ENCODE data around the gene UBTD2.
"Not testable (repeated sequence)": the region's sequence is repeated elsewhere in the genome, so short reads cannot be mapped to it uniquely, and the experiment has no call there.

The UBTD2 gene

DNA sequence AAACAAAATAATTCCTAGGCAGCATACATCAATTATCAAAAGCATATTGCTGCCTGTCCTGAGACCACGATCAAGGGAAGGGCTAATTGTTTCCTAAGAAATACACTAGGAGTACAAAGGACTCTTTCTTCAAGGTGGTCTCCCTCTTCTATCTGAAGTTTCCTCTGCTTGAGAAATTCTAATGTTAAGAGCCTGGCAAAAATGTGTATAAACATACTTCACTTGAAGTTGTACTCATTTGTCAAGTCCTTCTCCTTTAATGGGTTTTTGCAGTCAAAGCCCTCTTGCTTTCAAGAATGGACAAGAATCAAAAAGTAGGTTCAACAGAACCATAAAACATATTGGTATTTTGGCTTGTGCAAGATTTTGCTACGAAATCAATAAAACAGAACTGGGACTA, 31.1 kb downstream of the UBTD2 start:
- no peak for DNase-seq (ENCODE audit: low read depth in 2 of 3, low spot score in 1 of 3)

DNA sequence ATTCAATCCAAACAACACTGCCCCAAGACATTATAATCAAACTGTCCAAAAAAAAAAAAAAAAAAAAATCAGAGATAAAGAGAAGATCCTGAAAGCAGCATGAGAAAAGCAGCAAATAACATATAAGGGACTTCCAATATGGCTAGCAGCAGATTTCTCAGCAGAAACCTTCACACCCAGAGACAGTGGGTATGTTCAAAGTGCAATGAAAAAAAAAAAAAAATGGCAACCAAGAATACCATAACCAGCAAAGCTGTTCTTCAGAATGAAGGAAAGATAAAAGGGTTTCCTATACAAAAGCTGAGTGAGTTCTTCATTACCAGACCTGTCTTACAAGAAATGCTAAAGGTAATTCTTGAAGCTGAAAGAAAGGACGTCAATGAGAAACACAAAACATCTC, 32.1 kb downstream of the UBTD2 start:
- no peak for DNase-seq (ENCODE audit: low read depth in 2 of 3, low spot score in 1 of 3)

GRCh38 chr5:172248637-172249036, 34.9 kb downstream of the UBTD2 start:
- DNase-seq (ENCODE audit: low read depth in 2 of 3, low spot score in 1 of 3), result no peak

DNA sequence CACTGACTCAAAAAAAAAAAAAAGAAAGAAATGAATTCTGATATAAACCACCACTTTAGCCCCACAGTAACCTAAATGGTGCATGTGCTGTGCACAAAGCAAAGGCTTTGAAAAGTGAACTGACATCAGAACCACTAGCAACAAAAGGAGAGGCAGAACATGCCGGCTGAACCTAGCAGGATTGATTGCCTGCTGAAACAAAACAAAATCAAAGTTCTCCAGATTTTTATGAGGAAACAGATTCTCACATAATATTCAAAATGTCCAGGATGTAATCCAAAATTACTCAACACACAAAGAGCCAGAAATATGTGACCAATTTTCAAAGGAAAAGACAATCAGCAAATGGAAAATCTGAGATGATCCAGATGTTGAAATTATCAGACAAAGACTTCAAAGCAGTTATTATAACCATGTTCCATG, 37.9 kb downstream of the UBTD2 start:
- no peak for DNase-seq (ENCODE audit: low read depth in 2 of 3, low spot score in 1 of 3)

GRCh38 chr5:172245046-172245445, 38.5 kb downstream of the UBTD2 start:
- no peak for DNase-seq (ENCODE audit: low read depth in 2 of 3, low spot score in 1 of 3)

DNA sequence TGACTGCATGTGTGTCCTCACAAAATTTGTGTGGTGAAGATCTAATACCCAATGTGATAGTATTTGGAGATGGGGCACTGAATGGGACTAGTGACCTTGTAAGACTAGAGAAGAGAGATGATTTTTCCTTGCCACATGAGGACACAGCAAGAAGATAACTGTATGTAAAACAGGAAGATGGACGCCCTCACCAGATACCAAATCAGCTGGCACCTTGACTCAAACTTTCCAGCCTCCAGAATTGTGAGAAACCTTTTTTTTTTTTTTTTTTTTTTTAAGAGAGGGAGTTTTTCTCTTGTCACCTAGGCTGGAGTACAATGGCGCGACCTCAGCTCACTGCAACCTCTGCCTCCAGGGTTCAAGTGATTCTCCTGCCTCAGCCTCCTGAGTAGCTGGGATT, 40.3 kb downstream of the UBTD2 start:
- DNase-seq (ENCODE audit: low read depth in 2 of 3, low spot score in 1 of 3), result no peak

GRCh38 chr5:172238334-172238733, 45.2 kb downstream of the UBTD2 start:
- DNase-seq (ENCODE audit: low read depth in 2 of 3, low spot score in 1 of 3), result no peak

DNA sequence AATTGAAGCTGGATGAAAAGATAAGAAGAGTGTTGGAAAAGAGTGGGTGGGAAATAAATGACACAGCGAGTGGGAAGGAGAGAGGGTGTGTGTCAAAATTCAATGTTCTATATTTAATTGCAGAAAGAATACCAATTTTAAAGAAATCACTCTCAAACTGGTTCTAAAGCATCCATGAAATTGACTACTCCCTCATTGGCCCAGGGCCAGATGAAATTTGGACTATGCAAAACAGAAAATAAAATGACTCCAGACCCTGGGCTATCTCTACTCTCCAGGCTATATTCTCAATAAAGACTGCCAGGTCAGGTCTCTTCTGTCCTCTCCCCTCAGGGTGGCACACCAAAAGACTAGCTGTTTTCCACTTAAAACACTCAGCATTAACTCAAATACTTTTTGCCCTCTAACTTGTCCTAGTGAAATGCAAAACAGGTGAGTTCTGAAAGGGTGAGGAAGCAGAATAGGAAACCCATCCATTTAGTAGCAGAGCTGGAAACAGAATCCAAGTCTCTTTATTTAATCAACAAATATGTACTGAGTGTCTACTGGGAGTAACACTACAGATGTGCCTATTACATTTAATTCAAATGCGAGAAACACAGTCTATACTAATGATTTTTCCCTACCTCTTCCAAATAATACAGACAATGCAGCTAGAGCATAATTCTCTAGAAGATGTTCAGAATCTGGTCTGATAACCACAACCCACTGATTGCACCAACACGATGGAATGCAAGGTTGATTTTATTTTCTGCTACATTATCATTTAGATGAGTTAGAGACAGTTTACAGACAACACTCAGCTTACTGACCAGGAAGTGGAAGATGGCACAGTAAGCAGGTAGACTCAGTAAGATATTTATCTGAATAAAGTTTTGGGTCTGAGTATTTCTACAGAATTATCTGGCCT, 47.5 kb downstream of the UBTD2 start:
- no peak for DNase-seq (ENCODE audit: low read depth in 2 of 3, low spot score in 1 of 3)

GRCh38 chr5:172235132-172235780, 48.3 kb downstream of the UBTD2 start:
- DNase-seq (ENCODE audit: low read depth in 2 of 3, low spot score in 1 of 3), result no peak

- DNase-seq (ENCODE audit: low read depth in 2 of 3, low spot score in 1 of 3), result no peak
Measured at GRCh38 chr5:172234031-172234430, 49.5 kb downstream of the UBTD2 start.

DNA sequence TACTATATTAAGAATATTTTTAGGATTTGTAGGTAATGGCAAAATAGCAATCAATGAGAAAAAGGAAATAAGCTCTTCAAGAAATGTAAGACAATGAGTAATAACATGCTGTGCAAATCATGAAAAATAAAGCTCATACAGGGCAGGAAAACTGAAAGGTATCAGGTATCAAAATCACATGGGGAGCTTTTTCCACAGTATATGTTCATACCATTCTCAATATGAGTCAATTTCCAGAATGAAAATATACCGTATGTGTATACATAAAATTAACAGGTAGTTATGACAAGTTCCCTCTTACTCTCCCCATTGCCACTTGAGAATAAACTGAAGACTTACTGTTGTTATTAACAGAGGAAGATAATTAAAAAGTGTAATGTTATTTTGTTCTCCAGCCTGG, 53.7 kb downstream of the UBTD2 start:
- no peak for DNase-seq (ENCODE audit: low read depth in 2 of 3, low spot score in 1 of 3)

DNA sequence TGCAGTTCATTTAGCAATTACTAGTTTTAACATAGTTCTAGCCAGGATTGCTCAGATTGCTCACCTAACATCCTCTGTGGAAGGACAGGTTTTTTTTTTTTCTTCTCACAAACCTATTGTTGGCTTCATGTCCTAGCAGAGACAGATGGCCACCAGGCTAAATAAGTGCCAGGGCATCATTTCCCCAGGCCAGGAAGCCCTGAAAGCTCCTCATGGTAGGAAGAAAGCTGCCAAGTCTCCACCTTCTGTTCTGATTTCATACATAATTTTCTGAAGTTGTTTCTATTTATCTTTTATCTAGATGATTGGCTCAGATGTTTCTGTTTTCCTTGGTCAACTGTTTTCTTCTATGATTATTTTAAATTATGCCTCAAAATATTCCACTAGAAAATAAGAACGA, 58.6 kb downstream of the UBTD2 start:
- DNase-seq (ENCODE audit: low read depth in 2 of 3, low spot score in 1 of 3), result no peak

DNA sequence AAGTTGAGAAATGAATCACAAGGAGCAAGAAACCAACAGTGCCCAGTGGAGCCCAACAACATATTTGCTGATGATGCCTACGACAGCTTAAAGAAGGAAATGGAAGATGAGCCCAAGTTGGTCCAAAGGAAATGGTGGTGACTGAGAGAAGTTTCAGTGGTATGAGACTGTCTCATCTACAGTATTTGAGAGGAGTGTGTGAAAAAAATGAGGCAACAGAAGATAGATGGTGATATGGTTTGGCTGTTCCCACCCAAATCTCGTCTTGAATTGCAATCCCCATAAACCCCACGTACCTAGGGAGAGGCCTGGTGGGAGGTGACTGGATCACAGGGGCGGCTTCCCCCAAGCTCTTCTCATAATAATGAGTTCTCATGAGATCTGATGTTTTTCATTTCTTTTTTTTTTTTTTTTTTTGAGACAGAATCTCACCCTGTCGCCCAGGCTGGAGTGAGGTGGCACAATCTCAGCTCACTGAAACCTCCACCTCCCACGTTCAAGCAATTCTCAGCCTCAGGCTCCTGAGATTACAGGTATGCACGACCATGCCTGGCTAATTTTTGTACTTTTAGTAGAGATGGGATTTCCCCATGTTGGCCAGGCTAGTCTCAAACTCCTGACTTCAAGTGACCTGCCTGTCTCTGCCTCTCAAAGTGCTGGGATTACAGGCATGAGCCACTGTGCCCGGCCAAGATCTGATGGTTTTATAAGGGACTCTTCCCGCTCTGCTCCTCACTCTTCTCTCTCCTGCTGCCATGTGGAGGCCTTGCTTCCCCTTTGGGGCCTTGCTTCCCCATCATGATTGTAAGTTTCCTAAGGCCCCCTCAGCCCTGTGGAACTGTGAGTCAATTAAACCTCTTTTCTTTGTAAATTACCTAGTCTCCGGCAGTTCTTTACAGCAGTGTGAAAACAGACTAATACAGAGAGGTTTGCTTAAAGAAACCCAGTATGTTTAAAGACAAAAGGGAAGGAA, 59.4 kb downstream of the UBTD2 start:
- DNase-seq (ENCODE audit: low read depth in 2 of 3, low spot score in 1 of 3), result peak; percentile 42 to 73 (median 66)

DNA sequence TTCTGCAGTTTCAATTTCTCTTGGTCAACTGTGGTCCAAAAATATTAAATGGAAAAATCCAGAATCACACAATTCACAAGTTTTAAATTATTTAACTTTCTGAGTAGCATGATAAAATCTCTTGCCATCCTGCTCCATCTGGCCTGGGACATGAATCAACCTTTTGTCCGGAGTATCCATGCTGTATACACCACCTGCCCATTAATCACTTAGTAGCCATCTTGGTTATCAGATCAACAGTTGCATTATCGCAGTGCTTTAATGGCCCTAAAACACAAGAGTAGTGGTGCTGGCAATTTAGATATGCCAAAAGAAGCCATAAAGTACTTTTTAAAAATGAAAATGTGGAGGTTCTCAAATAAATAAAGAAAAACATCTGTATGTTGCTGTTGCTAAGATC, 64.3 kb downstream of the UBTD2 start:
- no peak for DNase-seq (ENCODE audit: low read depth in 2 of 3, low spot score in 1 of 3)

DNA sequence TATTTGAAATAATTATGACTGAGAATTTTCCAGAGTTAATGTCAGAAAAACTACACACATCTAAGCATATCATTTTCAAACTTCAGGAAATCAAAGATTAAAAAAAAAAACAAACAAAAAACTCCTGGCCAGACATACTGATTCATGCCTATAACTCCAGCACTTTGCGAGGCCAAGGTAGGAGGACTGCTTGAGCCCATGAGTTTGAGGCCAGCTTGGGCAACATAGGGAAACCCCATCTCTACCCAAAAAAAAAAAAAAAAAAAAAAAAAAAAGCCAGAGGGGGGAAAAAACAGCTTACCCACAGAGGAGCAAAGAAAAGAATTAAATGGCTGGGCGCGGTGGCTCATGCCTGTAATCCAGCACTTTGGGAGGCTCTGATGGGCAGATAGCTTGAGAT, 67.2 kb downstream of the UBTD2 start:
- DNase-seq (ENCODE audit: low read depth in 2 of 3, low spot score in 1 of 3), result no peak

GRCh38 chr5:172213126-172213525, 70.4 kb downstream of the UBTD2 start:
- no peak for DNase-seq (ENCODE audit: low read depth in 2 of 3, low spot score in 1 of 3)

DNA sequence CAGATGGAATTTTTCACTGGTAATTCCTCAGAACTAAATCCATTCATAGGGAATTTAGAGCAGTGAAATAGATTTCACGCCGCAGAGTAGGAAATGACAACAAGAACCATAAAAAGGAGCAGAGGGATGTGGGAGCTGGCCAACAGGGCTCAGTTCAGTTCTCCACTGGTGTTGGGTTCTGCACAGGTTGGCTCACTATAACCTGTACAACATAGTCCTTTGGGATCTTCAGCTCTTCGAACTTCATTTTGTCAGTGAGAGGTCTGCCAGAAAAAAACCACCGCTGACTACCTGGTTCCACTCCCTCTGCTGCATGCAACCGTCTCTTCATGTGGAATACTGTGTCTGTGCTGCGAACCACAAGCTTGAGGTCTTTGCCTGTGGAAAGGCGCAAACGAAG, 71.9 kb downstream of the UBTD2 start:
- no peak for DNase-seq (ENCODE audit: low read depth in 2 of 3, low spot score in 1 of 3)

DNA sequence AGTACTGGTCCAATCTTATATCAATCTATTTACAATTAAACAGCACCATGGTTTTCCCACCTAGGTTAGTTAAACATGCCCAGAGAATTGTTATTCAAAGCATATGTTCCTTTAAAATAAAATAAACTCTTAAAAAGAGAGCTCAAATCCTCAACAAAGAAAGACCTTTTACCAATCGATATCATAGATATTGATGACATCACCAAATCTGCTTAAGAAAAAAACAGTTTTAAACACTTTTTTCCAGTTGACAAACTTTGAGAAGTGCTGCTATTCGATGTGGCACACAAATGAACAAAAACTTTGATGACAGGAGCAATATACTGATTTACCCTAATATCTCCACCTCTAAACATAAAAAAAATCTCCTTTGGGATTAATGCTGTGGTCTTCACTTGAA, 73.8 kb downstream of the UBTD2 start:
- DNase-seq (ENCODE audit: low read depth in 2 of 3, low spot score in 1 of 3), result no peak

DNA sequence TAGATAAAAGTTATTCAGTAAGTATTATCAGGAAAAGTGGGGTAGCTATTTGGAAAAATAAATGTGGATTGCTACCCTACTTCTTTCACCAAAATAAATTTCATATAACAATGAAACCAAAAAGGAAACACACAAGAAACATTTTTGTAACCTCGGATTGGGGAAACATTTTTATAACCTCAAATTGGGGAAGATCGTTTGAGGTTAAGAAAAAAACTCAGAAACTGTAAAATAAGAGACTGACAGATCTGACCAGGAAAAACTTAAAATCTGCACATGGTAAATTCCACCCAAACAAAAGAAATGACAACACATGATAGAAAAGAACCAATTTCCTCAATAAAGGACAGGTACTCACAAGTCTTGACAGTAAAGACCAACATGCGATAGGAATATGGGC, 76.1 kb downstream of the UBTD2 start:
- DNase-seq (ENCODE audit: low read depth in 2 of 3, low spot score in 1 of 3), result no peak

DNA sequence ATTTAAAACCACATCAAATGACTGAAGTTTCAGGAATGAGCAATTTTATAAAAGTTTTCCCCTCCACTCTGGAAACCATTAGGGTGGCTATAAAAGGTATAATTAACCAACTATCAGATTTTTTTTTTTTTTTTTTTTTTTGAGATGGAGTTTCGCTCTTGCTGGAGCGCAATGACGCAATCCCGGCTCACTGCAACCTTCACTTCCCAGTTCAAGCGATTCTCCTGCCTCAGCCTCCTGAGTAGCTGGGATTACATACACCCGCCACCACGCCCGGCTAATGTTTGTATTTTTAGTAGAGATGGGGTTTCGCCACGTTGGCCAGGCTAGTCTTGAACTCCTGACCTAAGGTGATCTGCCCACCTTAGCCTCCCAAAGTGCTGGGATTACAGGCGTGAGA, 77.6 kb downstream of the UBTD2 start:
- DNase-seq (ENCODE audit: low read depth in 2 of 3, low spot score in 1 of 3), result not testable (repeated sequence)

DNA sequence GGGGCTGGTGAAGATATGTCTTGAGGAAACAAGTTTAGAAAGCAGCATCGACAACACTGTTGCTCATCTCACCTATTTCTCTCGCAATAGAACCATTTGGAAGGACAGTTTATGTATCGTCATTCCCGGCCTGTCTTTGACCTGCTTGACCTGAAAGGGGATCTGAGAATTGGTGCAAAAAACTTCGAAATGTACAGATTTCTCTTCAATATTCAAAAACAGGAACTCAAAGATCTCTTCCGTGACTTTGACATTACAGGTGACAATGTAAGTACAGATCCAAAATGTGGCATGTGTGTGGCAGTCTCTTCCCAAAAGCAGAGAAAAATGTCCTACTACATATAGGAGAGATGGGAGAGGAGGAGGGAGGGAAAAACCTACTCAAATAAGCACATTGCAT, 83.1 kb downstream of the UBTD2 start:
- no peak for DNase-seq (ENCODE audit: low read depth in 2 of 3, low spot score in 1 of 3)

All from stimulated activated CD4-positive, alpha-beta T cell treated with anti-CD3 and anti-CD28 coated beads, Interleukin-12 subunit alpha, Interleukin-12 subunit beta, amount 100 ng/mL, for 48 hours (primary cell).